ENCODE measurements around the gene MGLL. TPM values are rescaled to one million over a fixed set of nuclear protein-coding genes. Genes with fewer than 3 reads are reported as not detected.

Gene MGLL
- total RNA-seq, 1 experiment from 2014 or later, result 0.94 TPM

- ChIA-PET POLR2A (no interaction called here), CTCF (interaction anchor here (1.1 to 2.1 kb wide), 3 partner anchors 57 to 176 kb away, joined by 3 to 5 read pairs (median 3); no protein-coding TSS in a partner anchor)
- TF ChIP-seq NR1H2 (CRISPR knock-in tag; IDR thresholded peaks at IDR 0.05), result no peak
- Mint-ChIP-seq H3K4me1 (no peaks in the 10 kb centered on the region; the same call in 1 of the 2 replicates), H3K27me3 (ENCODE audit: low read depth) (no peaks in the 10 kb centered on the region), H3K4me3 (no peak overlapping the region), H3K9me3 (no peaks in the 10 kb centered on the region), H3K36me3 (no peaks in the 10 kb centered on the region), H3K27ac (no peak overlapping the region; the same call in 1 of the 2 replicates)
- ATAC-seq (no peak), DNase-seq (ENCODE audit: low spot score) (no peak)
These were observed 71.1 kb downstream of the MGLL start for GRCh38 chr3:127751163-127751621.

- ChIA-PET CTCF (interaction anchor here (1.1 to 2.1 kb wide), 4 partner anchors 9 to 175 kb away, joined by 3 to 7 read pairs (median 4); no protein-coding TSS in a partner anchor), POLR2A (no interaction called here)
- no peak for ATAC-seq
- Mint-ChIP-seq H3K9me3 (no peaks in the 10 kb centered on the region), H3K27me3 (ENCODE audit: low read depth) (no peaks in the 10 kb centered on the region), H3K36me3 (no peaks in the 10 kb centered on the region), H3K4me3 (no peak overlapping the region), H3K4me1 (no peaks in the 10 kb centered on the region; the same call in 1 of the 2 replicates), H3K27ac (no peak overlapping the region)
- DNase-seq (ENCODE audit: low spot score), result no peak
- TF ChIP-seq TEAD4 (CRISPR knock-in tag; IDR thresholded peaks at IDR 0.05), result no peak
- no peak for TF ChIP-seq RELA (CRISPR knock-in tag; IDR thresholded peaks at IDR 0.05; ENCODE audit: borderline replicate concordance)
- no peak for TF ChIP-seq MXD4 (CRISPR knock-in tag; IDR thresholded peaks at IDR 0.05; ENCODE audit: borderline replicate concordance)
- TF ChIP-seq MYBL2 (CRISPR knock-in tag; IDR thresholded peaks at IDR 0.05), result no peak
- TF ChIP-seq CREM (CRISPR knock-in tag; IDR thresholded peaks at IDR 0.05), result no peak
- TF ChIP-seq ZNF263 (CRISPR knock-in tag; IDR thresholded peaks at IDR 0.05; ENCODE audit: low read depth), result no peak
- TF ChIP-seq ZNF671 (CRISPR knock-in tag; IDR thresholded peaks at IDR 0.05), result no peak
- TF ChIP-seq ZNF232 (CRISPR knock-in tag; IDR thresholded peaks at IDR 0.05), result no peak
- TF ChIP-seq ZMAT4 (CRISPR knock-in tag; IDR thresholded peaks at IDR 0.05), result no peak
- TF ChIP-seq NR2C2 (CRISPR knock-in tag; IDR thresholded peaks at IDR 0.05), result no peak
- no peak for TF ChIP-seq CREB1 (CRISPR knock-in tag; IDR thresholded peaks at IDR 0.05)
- TF ChIP-seq FOXP4 (CRISPR knock-in tag; IDR thresholded peaks at IDR 0.05), result no peak
- no peak for TF ChIP-seq PRRX2 (CRISPR knock-in tag; IDR thresholded peaks at IDR 0.05)
- TF ChIP-seq SOX15 (CRISPR knock-in tag; IDR thresholded peaks at IDR 0.05), result no peak
- no peak for TF ChIP-seq HMGXB4 (CRISPR knock-in tag; IDR thresholded peaks at IDR 0.05)
- TF ChIP-seq AFF4 (CRISPR knock-in tag; IDR thresholded peaks at IDR 0.05; ENCODE audit: borderline replicate concordance), result no peak
- no peak for TF ChIP-seq ATF6 (CRISPR knock-in tag; IDR thresholded peaks at IDR 0.05)
- TF ChIP-seq SP1 (CRISPR knock-in tag; conservative IDR thresholded peaks at IDR 0.05), result no peak
- no peak for TF ChIP-seq FOXP1 (CRISPR knock-in tag; IDR thresholded peaks at IDR 0.05; ENCODE audit: borderline replicate concordance)
- no peak for TF ChIP-seq ESRRA (CRISPR knock-in tag; IDR thresholded peaks at IDR 0.05; ENCODE audit: borderline replicate concordance)
These were observed 71.9 kb downstream of the MGLL start for GRCh38 chr3:127750226-127751031.
